Activated CD8-positive, alpha-beta memory T cell treated with anti-CD3 and anti-CD28 coated beads for 36 hours (primary cell): ENCODE measurements around the gene TBX1. TPM values are rescaled to one million over a fixed set of nuclear protein-coding genes. Genes with fewer than 3 reads are reported as not detected.

Experiments
- CTCF ChIA-PET: fragments of 350-600 bp; sonication (Branson Sonifier 250); formaldehyde crosslinking; loops from one replicate; lab custom pipeline; 2021; ENCODE audit warnings: antibody characterized with exemption; lab: Charles Lee
- POLR2A ChIA-PET: fragments of 350-600 bp; sonication (Branson Sonifier 250); formaldehyde crosslinking; loops from one replicate; lab custom pipeline; 2021; ENCODE audit warnings: antibody characterized with exemption; lab: Charles Lee
- total RNA-seq, 2 experiments: library from RNA; stranded (reverse); gene quantifications; one replicate each; pipeline ENCODE4 v1.2.3, GENCODE V29; 2021

The TBX1 gene
- total RNA-seq, 2 experiments from 2014 or later = not detected

DNA sequence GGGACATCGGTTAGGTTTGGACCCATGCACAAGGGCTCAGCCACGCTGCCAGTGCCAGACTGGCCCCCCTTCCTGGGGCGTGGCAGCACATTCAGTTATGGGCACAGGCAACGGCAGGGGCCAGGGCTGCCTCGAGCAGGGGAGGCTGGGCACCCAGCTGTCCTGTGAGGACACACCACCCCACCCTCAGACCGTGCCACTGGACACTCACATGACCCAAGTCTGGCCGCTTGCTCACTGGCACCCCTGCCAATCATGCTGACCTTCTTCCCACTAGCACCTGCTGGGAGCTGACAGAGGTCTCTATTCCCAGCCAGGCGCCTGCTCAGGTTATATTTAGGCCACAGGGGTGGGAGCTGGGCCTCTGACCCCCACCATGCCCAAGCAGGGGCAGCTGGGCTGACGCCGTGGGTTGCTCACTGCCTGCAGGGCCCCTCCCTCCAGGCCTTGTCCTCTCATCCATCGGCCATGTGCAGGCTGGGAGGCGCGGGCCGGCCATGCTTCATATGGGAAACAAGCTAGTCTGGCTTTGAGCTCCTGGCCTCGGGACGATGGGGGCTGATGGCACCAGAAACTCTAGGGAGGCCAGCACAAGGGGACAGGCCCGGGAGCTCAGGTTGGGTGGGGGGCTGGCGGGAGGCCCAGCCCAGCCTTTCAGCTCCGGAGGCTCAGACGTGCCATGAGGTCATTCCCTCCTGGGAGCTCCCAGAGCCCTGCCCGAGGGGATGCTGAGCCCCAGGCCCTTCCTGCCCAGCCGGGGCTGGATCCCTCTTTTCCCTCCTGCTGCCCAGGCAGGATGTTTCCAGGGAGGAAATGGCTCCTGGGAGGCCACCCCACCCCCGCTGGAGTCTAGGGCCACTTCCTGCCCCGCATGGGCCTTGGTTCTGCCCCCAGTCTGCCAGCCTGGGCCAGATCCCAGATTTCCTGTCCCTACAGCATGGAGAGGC is 15.2 kb upstream of the TBX1 start:
- ChIA-PET POLR2A (no interaction called here), CTCF (interaction anchor here (0.8 kb wide), 1 partner anchor 15 kb away, joined by 4 read pairs; no protein-coding TSS in a partner anchor)

GRCh38 chr22:19746726-19747125 is 13.9 kb upstream of the TBX1 start:
- CTCF ChIA-PET = no interaction called here
- POLR2A ChIA-PET = no interaction called here

DNA sequence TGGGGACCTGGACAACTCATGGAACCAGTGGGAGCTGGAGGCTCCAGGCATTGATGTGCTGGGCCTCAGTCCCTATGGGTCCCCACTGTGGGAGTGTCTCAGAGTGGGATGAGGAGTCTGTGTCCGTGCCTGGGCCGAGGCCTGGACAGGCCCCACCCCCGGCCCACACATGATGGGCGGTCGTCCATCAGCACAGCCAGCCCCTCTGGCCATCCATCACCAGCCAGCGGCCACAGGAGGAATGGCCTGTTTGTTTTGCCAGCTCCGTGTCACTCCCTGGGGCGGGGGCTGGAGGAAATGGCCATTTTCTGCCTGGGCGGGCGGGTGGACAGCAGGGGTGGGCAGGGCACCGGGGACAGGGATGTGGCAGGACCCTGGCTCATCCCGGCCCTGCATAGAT is 13.0 kb upstream of the TBX1 start:
- POLR2A ChIA-PET = no interaction called here
- CTCF ChIA-PET = no interaction called here

- ChIA-PET CTCF (no interaction called here), POLR2A (no interaction called here)
These were observed 12.4 kb upstream of the TBX1 start for GRCh38 chr22:19748139-19748538.

GRCh38 chr22:19748991-19749664 is 11.4 kb upstream of the TBX1 start:
- CTCF ChIA-PET = no interaction called here
- POLR2A ChIA-PET = no interaction called here

- ChIA-PET POLR2A (no interaction called here), CTCF (interaction anchor here (0.9 kb wide), 1 partner anchor 19 kb away, joined by 3 read pairs; no protein-coding TSS in a partner anchor)
These were observed 10.7 kb upstream of the TBX1 start for GRCh38 chr22:19749876-19750275.

DNA sequence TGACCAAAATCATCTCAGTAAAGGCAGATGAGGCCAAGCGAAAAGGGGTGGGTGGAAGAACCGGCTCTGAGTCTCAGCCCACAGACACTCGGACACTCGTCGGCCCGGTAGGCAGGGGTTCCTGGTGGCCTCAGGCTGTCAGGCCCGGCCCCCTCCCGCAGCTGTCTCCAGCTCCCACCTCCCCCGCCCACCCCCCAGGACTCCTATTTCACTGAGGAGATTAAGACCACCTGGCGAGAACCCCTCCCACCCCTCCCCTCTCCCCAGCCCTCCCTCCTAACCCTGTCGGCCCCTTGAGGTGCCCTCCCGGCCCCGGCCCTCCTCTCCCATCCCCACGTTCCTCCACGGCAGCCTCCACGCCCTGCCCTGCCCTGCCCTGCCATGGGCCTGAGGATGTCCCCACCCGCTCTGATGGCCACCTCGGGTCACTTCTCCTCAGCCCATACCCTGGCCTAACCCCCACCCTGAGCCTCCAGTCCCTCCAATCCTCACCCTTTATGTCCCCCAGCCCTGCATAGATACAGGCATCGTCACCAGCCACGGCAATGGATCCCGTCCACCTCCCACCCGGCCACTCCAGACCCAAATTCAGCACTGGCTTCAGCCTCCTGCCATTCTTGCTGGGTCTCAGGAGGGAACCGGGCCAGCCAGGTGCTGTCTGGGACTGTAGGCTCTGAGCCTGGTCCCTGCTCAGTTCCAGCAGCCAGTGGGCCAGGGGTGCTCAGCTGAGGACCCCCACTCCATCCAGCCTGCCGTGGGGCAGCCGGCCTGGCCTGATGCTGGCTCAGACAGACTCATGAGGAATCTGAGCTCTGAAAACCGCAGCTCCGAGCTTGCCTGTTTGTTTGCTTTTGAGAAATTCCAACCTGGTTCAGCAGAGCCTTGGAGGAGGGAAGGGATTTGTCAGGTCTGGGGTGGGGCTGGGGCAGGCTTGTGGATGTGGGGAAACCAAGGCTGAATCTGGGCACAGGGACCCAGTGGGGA is 9.8 kb upstream of the TBX1 start:
- POLR2A ChIA-PET = no interaction called here
- CTCF ChIA-PET = interaction anchor here (0.6 to 1.3 kb wide), 4 partner anchors 20 to 442 kb away, joined by 3 to 5 read pairs (median 4); no protein-coding TSS in a partner anchor

DNA sequence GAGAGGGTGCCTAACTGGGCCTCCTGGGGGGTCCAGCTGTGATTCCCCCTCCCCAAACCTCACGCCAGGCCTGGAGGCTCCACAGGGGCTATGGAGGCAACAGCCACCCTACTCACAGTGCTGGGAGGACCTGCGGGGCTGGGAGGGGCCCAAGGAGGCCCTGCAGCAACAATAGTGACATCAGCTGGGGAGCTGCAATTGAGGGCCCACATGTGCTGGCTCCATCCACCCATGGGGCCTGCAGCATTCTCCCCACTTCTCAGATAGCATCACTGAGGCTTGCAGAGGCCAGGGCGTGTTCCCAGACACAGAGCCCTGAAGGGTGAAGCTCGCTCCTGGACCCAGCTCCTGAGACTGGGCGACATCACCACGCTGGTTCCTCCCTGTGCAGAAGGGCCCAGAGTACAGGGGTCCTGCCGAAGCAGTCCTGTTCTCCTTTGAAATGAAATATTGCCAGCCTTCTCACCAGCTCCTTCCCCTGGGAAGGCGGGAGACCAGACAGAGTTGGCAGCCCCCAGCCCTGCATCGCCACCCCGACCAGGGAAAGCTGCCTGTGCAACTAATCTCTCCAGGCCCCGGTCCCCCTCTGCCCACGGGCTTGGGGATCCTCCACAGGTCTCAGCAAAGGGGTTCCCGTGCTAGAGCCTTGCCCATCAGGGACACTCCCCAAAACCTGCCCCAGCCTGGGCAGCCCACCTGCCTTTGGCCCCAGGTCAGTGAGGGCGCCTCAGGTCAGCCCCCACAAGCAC is 8.9 kb upstream of the TBX1 start:
- ChIA-PET CTCF (interaction anchor here (0.6 to 1.3 kb wide), 3 partner anchors 21 to 443 kb away, joined by 4 to 5 read pairs (median 5); no protein-coding TSS in a partner anchor), POLR2A (no interaction called here)

- CTCF ChIA-PET = interaction anchor here (1.5 kb wide), 1 partner anchor 157 kb away, joined by 4 read pairs; no protein-coding TSS in a partner anchor
- POLR2A ChIA-PET = no interaction called here
These were observed 7.3 kb upstream of the TBX1 start for GRCh38 chr22:19753090-19753842.

GRCh38 chr22:19753996-19754700 is 6.4 kb upstream of the TBX1 start:
- ChIA-PET POLR2A (no interaction called here), CTCF (interaction anchor here (1.5 kb wide), 1 partner anchor 156 kb away, joined by 4 read pairs; no protein-coding TSS in a partner anchor)

GRCh38 chr22:19754701-19755144 is 5.9 kb upstream of the TBX1 start:
- ChIA-PET CTCF (interaction anchor here (1.5 kb wide), 1 partner anchor 155 kb away, joined by 4 read pairs; no protein-coding TSS in a partner anchor), POLR2A (no interaction called here)

DNA sequence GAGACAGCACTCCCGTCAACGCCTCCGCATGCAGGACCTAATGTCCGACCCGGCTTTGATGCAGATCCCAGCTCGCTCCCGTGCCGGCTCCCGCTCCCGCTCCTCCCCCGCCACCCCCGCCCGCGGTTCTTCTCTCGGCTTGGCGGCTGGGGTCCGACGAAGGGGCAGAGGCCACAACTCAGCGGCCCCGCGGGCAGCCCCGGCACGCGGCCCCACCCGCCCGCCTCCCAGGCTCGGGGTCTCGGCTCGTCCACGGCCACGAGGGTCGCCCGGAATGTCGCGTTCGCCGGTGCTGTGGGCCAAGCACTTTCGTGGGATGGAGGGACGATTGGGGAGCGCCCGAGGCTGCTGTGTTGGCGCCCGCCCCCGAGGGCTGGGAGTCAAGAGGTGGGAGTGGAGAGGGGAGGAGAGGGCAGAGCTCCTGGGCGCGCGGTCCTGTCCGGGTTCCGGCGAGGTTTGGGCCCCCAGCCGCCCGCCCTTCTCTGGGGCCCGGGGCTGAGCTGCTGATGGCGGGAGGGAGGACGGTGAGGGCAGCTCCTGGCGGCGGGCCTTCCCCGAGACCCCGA is 5.3 kb upstream of the TBX1 start:
- ChIA-PET POLR2A (no interaction called here), CTCF (interaction anchor here (1.2 kb wide), 1 partner anchor 94 kb away, joined by 4 read pairs; no protein-coding TSS in a partner anchor)

GRCh38 chr22:19755722-19756287 is 4.8 kb upstream of the TBX1 start:
- POLR2A ChIA-PET = no interaction called here
- CTCF ChIA-PET = interaction anchor here (0.9 to 1.2 kb wide), 4 partner anchors 25 to 154 kb away, joined by 3 to 6 read pairs (median 4); no protein-coding TSS in a partner anchor

DNA sequence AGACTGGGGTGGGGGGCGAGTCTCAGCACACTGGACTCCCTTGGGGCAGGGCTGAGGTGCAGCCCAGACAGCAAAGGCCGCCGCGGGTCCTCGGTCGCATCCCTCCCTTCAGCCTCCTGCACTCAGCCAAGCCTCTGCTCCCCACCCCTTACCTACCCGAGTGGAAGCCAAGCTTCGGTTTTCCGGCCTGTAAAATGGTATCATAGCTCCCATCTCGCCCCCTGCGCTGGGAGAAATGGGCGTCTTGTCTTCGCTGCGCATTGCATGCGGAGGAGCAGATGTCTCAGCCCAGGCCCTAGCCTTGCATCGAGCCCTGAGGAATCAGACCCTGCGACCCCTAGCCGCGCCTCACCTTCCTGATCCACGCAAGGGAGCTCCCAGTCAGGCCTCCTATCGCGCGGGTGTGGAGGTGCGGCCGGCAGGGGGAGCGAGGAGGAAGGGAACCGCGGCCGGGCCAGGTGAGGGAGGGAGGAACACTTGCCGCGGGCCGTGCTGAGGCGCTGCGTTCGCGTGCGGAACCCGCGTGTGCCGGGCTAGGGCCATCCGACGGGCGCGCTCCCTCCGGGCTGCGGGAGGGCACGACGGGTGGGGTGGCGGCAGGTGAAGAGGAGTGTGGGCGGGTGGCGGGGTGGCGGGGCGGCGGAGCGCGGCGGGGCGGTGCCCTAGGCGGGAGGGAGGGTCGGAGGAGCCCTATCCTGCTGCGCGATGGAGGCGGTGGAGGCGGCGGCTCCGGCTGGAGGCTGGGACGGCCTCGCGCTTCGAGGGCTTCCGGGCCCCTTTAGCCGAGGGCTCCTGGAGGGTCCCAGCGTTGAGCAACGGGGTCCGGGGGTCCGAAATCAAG is 4.1 kb upstream of the TBX1 start:
- CTCF ChIA-PET = interaction anchor here (0.9 to 1.2 kb wide), 4 partner anchors 26 to 153 kb away, joined by 3 to 6 read pairs (median 4); no protein-coding TSS in a partner anchor
- POLR2A ChIA-PET = no interaction called here
